ENCODE results near the gene CDKN3.
"Not testable (repeated sequence)": the region's sequence is repeated elsewhere in the genome, so short reads cannot be mapped to it uniquely, and the experiment has no call there.

CDKN3 gene

DNA sequence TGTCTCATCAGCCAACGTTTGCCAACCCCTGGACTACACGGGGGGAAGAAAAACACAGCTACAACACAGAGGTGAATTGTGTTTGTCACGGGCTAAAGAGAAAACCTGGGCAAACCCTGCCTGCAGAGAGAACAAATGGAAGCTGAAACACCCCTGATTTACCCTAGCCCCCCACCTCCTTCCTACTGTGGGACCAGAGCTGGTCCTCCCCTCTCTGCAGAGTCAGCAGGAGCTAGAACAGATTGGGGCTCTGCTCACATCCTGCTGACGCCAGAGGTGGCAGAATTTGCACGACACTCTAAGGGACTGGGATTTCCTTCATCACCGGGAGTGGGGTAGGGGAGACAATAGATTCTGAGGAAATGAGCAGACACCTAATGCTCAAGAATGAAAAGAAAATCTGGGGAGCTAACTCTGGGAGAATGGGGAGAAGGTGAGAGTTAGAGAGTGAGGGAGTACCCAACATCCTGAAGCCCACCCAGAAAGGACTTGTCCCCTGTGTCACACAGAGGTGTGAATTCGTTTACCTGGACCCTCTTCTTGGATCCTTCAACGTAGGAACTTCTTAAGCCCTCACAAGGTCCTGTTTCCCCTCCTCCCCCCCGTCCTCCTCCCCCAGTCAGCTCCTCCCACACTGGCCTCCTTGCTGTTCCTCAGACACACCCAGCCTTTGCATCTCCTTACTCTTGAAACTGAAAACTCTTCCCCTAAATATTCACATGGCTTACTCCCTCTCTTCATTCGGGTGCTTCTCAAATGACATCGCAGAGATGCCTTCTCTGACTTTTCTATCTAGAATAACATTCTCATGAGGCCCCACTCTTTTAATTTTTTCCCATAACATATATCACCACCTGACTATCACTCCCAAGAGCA is 26.2 kb upstream of the CDKN3 start:
- DNase-seq (ENCODE audit: low spot score) = no peak

DNA sequence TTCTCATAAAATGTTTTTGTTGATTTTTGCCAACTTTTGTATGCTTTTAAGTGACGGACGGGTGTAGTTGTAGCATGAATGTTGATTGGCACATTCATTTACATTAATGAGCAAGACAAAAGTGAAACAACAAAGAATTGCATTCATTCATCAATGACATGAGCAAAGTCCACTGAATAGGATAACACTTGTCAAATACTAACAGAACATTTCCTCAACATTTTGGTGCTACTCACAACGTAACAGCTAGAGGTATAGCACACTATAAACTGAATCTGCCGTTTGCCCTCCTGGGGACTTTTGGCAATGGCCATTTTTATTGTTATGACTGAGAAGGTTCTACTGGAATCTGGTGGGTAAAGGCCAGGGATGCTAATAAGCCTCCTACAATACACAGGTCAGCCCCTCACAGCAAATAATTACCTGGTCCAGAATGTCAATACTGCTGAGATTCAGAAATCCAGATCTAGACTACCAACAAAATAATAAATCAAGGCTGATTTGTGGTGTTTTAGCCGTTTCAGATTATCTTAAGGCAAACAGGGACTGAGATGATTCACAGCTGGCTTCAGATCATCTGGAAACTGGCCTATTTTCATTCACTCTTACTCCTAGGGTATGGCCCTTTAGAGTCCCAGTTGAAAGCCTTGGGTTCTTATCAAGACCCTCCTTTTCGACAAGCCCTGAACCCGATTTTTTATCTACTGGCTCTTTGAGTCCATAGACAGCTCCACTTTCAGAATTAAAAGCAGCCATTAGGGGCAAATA is 22.5 kb upstream of the CDKN3 start:
- no peak for DNase-seq (ENCODE audit: low spot score)

DNA sequence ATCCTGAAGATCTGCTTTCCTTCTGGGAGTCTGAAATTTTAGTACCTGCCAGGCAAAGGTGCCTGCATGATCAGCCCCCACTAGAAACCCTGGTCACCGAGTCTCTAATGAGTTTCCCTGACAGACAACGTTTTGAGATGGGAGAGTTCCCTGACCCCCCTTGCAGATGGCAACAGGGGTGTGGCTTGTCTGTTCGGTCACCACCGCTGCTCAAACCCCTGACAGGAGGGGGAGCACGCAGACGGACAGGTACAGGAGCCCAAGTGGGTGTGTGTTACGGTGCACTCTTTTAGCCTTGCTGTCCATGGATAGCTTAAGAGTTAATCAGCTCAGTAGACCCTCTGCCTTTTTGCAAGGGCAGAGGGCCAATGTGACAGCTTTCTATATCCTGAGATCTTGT is 19.3 kb upstream of the CDKN3 start:
- DNase-seq (ENCODE audit: low spot score) = no peak

DNA sequence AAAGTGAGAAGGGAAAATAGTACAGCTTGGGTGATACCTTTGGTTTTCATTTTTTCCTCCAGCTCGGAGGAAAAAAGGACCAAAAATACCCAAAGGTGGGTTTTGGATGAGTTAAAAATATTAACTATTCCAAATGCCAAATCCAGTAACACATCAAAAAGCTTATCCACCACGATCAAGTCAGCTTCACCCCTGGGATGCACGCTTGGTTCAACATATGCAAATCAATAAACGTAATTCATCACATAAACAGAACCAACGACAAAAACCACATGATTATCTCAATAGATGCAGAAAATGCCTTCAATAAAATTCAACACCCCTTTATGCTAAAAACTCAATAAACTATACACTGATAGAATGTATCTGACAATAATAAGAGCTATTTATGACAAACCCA is 17.9 kb upstream of the CDKN3 start:
- not testable (repeated sequence) for DNase-seq (ENCODE audit: low spot score)

DNA sequence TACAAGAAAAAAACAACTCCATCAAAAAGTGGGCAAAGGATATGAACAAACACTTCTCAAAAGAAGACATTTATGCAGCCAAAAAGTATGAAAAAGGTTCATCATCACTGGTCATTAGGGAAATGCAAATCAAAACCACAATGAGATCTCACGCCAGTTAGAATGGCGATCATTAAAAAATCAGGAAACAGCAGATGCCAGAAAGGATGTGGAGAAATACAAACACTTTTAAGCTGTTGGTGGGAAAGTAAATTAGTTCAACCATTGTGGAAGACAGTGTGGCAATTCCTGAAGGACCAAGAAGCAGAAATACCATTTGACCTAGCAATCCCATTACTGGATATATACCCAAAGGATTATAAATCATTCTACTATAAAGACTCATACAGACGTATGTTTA is 16.2 kb upstream of the CDKN3 start:
- not testable (repeated sequence) for DNase-seq (ENCODE audit: low spot score)

DNA sequence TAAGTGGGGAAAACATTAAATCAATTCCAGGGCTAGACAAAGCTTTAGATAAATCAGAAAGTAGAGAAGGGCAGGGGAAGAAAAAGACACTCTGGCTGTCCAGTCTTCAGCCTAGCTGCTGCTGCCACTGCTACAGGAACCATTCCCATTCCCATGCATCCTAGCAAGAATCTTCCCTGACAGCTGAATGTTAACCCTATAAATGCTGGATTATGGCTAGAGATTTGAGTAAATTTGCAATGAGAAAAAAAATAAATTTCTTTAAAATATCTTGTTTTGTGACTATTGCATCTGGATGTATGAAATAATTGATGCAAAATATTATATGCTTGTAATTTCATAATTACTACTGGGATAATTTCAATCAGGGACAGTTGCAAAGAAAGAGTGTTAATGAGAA is 15.0 kb upstream of the CDKN3 start:
- DNase-seq (ENCODE audit: low spot score) = no peak

DNA sequence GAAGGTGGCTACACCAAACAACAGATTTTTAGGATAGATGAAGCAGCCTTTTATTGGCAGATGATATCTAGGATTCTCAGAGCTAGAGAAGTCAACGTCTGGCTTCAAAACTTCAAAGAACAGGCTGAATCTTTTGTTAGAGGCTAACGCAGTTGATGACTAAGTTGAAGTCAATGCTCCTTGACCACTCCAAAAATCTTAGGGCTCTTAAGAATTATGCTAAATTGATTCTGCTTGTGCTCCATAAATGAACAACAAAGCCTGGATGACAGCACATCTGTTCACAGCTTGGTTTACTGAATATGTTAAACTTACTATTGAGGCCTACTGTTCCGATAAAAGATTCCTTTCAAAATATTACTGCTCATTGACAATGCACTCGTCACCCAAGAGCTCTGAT is 13.0 kb upstream of the CDKN3 start:
- DNase-seq (ENCODE audit: low spot score) = no peak

DNA sequence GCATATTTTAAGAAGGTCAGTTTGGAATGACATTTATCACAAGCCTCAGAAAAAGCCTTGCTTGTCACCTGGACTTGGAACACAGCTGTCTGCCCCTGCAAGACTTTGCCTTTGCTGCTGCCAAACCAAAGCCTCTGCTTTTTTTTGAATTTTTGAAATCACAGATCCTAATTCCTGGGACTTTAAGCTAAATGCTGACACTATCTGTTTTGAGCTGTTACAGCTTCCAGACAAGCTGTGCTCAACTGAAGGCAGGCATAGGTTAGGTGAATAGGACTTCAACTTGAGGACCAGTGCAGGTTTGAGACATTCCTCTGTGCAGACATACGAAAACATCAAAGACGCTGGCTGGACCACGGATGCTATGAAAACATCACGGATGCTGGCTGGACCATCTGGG is 11.3 kb upstream of the CDKN3 start:
- DNase-seq (ENCODE audit: low spot score) = no peak

DNA sequence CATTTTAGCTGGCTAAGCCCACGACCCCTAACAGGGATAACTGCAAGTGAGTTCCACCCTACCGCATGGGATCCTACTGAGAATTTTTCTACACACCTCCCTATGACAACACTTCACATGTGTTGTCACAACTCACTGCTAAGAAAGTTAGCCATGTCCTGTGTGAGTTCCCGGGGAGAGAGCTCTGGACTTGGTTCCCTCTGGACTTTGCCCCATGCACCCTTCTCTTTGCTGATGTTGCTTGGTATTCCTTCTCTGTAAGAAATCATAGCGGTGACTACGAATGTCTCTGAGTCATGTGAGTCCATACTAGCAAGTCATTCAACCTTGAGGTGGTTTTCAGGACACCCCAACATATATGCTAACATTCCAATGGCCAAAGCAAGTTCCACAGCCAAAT is 9.5 kb upstream of the CDKN3 start:
- DNase-seq (ENCODE audit: low spot score) = no peak

DNA sequence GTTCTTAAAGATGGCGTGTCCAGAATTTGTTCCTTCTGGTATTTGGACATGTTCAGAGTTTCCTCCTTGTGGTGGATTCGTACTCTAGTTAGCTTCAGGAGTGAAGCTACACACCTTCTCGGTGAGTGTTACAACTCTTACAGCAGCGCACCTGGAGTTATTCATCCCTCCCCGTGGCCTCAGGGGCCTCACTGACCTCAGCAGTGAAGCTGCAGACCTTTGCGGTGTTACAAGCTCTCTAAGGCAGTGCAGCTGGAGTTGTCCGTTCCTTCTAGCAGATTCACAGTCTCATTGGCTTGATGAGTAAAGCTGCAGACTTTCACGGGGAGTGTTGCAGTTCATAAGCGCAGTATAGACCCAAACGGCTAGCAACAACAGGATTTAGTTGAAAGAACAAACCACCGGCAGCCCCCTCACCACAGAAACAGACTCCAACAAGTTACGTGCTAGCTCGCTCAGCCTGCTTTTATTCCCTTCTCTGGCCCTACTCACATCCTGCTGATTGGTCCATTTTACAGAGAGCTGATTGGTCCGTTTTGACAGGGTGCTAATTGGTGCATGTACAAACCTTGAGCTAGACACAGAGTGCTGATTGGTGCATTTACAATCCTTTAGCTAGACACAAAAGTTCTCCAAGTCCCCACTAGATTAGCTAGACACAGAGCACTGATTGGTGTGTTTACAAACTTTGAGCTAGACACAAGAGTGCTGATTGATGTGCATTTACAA is 4.5 kb upstream of the CDKN3 start:
- no peak for DNase-seq (ENCODE audit: low spot score)

DNA sequence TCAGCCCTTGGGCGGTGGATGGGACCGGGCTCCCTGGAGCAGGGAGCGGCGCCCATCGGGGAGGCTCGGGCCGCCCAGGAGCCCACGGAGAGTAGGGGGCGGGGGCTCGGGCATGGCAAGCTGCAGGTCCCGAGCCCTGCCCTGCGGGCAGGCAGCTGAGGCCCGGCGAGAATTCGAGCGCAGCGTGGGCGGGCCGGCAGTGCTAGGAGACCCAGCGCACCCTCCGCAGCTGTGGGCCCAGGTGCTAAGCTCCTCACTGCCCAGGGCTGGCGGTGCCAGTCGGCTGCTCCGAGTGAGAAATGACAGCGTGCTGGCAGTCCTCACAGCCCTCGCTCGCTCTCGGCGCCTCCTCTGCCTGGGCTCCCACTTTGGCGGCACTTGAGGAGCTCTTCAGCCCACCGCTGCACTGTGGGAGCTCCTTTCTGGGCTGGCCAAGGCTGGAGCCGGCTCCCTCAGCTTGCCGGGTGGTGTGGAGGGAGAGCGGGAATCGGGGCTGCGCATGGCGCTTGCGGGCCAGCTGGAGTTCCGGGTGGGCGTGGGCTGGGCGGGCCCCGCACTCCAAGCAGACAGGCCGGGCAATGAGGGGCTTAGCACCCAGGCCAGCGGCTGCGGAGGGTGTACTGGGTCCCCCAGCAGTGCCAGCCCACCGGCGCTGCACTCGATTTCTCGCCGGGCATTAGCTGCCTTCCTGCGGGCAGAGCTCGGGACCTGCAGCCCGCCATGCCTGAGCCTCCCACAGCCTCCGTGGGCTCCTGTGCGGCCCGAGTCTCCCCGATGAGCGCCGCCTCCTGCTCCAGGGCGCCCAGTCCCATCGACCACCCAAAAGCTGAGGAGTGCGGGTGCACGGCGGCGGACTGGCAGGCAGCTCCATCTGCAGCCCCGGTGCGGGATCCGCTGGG is 3.6 kb upstream of the CDKN3 start:
- DNase-seq (ENCODE audit: low spot score) = not testable (repeated sequence)

DNA sequence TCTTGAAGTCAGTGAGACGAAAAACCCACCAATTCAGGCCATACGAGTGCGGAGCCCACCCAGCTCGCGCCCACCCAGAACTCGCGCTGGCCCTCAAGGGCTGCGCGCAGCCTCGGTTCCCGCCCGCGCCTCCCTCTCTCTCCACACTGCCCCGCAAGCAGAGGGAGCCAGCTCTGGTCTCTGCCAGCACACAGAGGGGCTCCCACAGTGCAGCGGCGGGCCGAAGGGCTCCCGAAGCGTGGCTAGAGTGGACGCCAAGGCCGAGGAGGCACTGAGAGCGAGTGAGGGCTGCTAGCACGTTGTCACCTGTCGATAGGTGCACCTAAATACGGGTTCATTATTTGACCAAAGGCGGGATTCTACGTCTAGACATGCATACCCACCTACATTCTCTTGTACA is 2.2 kb upstream of the CDKN3 start:
- no peak for DNase-seq (ENCODE audit: low spot score)

DNA sequence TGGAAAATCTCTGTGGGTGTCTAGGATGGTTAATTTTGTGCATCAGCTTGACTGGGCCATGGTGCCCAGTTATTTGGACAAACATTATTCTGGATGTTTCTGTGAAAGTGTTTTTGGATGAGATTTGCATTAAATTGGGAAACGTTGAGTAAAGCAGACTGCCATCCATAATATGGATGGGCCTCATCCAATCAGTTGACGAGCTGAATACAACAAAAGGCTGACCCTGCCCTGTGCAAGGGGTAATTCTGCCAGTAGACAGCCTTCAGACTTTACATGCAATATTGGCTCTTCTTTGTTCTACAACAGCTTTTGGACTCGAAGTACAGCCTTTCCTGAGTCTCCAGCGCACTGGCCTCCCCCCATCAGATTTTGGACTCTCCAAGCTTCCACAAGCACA is 1.5 kb upstream of the CDKN3 start:
- no peak for DNase-seq (ENCODE audit: low spot score)

DNA sequence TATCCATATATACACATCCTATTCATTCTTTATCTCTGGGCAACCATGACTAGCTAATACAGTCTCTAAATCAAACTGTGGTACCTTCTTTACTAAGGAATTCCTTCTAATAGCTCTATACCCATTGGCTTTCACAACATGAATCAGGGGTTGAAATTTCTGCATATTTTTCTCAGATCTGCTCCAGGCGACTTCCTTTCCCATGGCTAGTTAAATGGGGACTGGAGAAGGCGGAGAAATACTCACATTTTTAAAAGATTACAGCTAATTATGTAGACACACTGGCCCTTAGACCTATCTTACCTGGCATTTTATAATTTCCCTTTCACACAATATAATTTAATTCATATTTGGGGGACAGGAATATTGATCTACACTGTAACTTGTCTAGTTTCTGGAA is 1.1 kb upstream of the CDKN3 start:
- no peak for DNase-seq (ENCODE audit: low spot score)

DNA sequence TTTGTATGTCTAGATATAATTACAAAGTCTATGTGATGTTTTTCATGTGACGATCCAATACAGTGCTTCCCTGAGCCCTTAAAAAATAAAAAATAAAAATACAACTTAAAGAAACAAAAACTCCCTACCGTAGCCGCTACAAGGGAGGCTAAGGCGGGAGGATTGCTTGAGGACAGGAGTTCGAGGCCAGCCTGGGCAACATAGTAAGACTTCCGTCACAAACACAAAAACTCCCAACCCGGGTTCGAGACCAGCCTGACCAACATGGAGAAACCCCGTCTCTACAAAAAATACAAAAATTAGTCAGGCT is 669 bp upstream of the CDKN3 start:
- no peak for DNase-seq (ENCODE audit: low spot score)

DNA sequence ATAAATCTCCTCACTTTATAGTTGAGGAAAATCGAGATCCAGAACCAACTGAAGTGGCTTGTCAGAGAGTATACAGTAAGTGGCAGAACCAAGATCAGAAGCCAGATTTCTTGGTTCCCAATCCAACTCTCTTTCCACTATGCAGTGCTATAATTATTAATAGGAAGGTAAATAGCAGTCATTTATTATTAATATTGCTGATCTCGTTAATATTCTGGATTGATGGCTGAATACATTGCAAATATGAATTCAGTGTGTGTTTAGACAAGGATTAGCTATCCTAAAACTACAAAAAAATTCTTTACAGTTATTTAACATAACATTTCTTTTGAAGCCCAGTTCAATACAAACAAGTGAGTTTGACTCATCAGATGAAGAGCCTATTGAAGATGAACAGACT is 2.8 kb downstream of the CDKN3 start:
- DNase-seq (ENCODE audit: low spot score) = no peak

DNA sequence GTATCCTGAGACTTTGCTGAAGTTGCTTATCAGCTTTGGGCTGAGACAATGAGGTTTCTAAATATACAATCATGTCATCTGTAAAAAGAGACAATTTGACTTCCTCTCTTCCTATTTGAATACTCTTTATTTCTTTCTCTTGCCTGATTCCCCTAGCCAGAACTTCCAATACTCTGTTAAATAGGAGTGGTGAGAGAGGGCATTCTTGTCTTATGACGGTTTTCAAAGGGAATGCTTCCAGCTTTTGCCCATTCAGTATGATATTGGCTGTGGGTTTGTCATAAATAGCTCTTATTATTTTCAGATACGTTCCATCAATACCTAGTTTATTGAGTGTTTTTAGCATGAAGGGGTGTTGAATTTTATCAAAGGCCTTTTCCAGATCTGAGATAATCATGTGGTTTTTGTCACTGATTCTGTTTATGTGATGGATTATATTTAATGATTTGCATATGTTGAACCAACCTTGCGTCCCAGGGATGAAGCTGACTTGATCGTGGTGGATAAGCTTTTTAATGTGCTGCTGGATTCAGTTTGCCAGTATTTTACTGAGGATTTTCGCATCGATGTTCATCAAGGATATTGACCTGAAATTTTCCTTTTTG is 6.7 kb downstream of the CDKN3 start:
- not testable (repeated sequence) for DNase-seq (ENCODE audit: low spot score)

DNA sequence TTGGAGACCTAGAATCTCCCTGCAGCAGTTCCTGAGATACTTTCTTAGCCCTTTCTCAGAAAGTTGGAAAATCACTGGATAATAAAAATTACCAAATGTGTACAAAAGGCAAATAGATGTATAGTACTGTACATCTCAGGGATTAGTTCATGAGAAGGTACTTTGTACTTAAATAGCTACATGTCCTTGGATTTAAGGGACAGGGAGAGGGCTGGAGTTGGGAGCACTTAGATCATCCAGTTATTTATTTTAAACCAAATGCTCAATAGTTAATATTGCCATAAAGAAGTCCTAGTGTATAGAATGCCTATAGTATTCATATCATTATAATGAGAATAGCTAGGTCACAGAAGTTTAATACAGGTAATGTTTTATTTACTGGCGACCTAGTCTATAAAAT is 13.4 kb downstream of the CDKN3 start:
- no peak for DNase-seq (ENCODE audit: low spot score)

DNA sequence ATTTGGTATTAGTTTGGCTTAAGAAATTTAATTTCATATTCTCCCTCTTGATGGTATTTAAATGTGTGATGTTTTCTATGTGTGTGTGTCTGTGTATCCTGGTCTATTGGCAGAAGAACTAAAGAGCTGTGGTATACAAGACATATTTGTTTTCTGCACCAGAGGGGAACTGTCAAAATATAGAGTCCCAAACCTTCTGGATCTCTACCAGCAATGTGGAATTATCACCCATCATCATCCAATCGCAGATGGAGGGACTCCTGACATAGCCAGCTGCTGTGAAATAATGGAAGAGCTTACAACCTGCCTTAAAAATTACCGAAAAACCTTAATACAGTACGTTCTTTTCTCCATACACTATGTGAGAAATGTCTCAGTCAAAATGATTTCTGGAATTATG is 14.6 kb downstream of the CDKN3 start:
- no peak for DNase-seq (ENCODE audit: low spot score)

DNA sequence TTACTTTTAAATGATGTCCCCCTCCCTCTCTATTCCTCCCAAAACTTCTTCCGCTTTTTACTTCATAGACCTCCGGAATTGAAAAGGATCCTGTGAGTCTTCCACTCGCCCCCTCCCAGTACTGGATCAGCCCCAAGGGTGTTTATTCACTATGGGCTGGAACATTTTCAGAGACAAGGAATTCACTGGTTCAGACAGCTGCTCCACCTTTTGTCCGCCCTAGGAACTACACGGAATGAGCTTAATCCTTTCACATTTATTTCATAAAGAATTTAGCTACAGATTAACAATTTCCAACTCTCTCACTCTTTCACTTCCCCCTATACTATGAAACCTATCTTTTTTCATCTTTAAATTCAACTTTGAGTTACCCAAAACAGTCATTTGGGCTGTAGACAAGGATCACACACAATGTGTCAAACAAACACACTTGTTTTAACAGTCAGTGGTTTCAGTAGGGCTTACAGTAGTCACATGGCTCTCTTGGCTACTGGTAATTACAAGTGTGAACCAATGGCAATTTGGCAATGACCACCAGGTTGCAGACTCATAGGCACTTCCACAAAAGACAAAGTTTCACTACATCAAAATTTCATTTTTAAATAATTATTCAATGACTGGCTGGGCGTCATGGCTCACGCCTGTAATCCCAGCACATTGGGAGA is 23.8 kb downstream of the CDKN3 start:
- peak; percentile 42 for DNase-seq (ENCODE audit: low spot score)

DNA sequence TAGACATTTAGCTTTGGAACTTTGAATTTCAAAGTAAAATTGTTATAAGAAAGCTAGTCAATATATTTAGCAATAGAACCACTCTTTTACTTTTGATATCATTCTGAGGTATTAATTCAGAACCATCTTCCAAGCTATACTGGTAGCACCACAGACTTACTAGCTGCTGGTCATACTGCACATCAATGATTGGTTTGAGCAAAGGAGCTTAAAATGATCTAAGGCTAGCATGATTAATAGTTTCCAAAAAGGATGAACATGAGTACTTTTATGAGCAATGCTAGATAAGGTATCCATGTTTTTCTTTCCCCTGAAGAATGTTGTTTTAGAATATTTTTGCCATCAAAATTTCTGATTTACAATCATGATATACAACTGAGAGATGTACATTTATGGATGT is 27.2 kb downstream of the CDKN3 start:
- no peak for DNase-seq (ENCODE audit: low spot score)

Data from kidney capillary endothelial cell (primary cell).